Activated T-cell treated with anti-CD3 and anti-CD28 coated beads, Interleukin-2, amount 50 U/mL, for 48 hours (primary cell): ENCODE results near the gene ZMYND8.
"Not testable (repeated sequence)": the region's sequence is repeated elsewhere in the genome, so short reads cannot be mapped to it uniquely, and the experiment has no call there.

ENCODE experiments used
- DNase-seq, 2 experiments: peaks; one replicate each; pipeline ENCODE4 v3.0.0-alpha.2; 2020

The ZMYND8 gene

DNA sequence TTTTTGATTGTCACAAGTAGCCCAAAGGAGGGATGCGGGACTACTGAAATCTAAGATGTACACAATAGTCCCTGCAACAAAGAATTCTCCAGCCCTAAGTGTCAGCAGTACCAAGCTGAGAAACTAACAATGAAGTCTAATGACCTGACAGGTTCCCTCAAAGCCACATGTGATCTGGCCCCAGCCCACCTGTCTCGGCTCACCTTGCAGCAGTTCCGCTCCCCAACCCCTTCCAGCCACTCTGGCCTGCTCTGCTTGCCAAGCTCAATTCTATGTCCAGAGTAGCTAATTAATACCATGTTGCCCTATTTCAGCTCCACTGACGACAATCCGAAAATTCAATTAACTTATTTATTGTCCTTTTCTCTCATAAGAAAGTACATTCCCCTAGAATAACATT, 72.1 kb downstream of the ZMYND8 start:
- DNase-seq = no peak

DNA sequence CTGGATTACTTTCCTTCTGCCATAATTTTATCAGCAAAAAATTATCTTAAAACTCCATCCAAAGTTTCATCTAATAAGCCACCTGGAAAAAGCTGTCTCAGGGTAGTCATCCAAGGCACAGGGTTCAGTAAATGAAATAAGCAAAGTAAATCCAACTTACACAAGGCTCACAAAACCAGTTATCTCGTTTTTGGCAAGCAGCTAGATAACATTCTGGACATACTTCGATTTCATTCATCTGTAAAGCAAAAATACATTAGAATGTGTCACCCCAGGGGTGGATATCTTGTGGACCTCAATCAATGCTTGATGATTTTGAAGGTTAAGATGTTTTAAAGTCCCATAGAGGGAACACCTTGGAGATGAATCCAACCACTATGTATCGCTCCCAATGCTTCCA, 73.1 kb downstream of the ZMYND8 start:
- no peak for DNase-seq

DNA sequence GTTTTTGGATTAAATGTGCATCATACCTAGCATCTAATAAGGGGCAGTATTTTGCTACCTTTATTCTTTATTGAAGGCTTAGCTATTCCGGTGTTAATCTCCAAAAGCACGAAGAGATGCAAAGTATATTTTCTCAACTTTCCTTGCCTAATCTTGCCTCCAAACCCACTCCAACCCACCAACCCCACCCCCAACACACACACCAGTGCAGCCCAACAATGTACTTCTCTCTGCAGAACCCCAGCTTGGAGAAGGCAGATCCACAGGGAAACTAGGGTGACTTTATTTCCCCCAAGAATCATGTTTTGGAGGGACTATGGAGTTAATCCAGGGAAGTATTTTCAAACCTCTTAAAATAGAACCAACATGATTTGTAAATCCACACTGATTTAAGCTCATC, 73.6 kb downstream of the ZMYND8 start:
- no peak for DNase-seq

DNA sequence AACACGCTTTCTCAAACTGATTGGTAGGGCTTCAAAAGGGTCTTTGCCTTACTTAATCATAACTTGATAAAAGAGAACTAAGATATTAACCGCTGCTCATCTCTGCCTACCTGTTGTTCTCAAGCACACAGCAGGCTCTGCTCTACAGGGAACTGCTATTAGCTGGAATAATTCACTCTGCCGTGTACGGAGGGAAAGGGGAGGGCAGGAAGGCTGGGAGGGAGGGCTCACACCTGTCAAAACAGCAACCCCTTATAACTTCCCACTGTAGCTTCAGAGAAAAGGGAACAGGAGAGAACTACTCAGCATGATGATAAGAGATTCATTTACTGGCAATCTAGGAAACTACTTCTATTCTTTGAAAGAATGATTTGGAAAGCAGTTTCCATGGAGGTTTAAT, 75.1 kb downstream of the ZMYND8 start:
- DNase-seq = no peak

DNA sequence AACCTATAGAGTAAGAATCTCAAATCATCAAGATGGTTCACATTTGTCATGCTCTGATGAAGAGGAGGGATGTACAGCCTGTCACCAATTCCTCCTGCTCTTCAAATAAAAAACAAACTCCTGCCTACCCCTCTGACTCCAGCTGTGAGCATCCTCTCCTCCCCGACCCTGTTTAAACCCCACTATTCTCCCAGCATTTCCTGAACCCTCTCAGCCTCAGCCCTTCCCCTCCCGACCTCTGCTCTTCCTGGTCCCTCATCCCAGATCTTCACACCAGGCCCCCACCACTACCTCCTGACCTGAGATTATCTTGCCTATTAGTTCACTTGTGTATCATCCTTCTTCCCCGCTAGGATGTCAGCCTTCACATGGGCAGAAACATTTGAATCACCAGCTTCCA, 75.8 kb downstream of the ZMYND8 start:
- no peak for DNase-seq

DNA sequence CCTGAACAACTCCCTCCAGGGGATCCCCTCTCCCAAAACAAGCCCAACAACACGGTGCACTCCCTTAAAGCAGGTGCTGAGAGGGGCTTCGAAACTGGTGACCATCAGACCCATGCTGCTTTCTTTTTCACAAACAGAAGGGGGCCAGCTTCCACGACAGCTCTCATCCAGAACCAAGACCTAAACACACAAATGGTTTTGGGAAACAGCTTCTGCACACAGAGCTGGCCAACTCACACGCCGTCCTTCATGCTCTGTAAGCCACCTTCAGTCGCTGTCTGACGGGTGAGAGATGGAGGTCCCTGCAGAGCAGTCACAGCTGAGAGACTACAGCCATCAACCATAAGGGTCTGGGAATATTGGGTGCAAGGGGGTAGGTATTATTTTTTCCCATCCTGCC, 76.3 kb downstream of the ZMYND8 start:
- DNase-seq = no peak

DNA sequence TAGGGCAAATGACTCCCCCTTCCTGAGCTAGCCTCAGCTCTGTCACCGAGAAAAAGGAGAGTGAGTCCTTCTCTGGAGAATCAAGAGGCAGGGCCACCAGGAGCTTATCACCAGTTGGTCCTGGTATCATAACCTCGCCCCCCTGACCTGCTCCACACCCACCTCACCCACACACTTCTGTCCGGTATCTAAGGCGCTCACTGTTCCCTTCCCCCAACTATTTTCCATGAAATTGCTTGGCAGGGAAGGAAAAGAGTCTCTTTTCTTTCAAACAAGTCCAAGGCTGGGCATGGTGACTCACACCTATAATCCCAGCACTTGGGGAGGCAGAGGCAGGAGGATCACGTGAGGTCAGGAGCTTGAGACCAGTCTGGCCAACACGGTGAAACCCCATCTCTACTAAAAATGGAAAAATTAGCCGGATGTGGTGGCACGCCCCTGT, 77.6 kb downstream of the ZMYND8 start:
- no peak for DNase-seq

DNA sequence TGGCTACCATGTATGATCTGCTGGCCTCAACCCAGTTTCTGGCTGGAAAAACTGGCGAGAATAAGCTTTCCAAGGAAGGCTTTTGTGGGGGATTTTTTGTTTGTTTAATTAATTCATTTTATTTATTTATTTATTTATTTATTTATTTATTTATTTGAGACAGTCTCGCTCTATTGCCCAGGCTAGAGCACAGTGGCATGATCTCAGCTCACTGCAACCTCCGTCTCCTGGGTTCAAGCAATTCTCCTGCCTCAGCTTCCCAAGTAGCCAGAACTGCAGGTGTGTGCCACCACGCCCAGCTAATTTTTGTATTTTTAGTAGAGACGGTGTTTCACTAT, 79.0 kb downstream of the ZMYND8 start:
- not testable (repeated sequence) for DNase-seq

DNA sequence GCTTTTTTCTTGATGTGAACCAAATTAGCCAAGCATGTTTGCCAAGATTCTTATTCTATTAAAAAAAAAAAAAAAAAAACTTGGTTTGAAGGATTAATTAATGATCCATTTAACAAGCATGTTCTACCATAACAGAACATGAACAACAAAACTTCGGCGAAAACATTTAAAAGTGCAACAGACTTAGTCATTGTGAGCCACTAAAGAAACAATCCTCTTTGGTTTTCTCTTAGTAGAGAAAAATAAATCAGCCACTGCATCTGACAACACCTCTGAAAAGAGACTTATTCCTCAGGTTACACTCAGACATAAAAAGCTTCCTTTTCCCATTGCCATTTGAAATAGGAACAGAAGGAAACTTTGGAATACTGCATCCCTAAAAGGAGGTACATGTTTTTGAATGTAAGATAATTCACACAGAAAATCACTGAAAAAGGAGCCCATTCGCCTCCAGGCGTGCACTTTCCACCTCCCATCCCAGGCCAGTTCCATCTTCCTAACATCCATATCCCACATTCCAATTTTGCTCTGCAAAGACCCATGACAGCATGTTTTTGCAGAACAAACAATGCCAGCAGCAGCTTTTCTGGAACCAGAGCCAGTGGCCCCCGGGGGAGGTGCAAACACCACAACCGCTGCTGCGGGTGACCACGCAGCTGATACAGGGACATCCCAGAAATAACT, 79.5 kb downstream of the ZMYND8 start:
- no peak for DNase-seq

DNA sequence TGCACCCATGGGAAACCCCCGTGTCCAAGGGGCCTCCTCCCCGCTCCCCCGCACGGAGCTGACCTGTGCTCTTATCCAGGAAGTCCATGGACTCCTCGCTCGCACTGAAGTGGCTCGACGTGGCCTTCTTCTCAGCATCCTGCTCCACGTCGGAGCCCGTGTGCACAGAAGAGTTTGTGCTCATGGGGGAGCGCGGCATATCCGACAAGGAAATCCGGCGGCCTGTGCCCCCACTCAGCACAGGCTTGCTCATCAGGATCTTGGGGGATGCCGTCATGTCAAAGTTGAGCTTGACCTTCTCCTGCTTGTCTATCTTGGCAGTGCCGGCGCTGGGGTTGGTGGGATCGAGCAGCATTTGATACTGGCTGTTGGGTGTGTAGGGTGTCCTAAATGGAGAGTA, 80.2 kb downstream of the ZMYND8 start:
- no peak for DNase-seq

DNA sequence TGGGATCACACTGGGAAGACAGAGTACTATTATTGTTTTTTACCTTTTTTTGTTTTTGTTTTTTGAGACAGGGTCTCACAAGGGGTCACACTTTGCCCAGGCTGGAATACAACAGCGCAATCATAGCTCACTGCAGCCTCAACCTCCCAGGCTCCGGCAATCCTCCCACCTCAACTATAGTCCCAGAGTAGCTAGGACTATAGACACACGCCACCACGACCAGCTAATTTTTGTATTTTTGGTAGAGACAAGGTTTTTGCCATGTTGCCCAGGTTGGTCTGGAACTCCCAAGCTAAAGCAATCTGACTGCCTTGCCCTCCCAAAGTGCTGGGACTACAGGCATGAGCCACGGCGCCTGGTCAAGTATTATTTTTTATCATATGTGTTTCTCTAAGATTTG, 81.0 kb downstream of the ZMYND8 start:
- DNase-seq = no peak

DNA sequence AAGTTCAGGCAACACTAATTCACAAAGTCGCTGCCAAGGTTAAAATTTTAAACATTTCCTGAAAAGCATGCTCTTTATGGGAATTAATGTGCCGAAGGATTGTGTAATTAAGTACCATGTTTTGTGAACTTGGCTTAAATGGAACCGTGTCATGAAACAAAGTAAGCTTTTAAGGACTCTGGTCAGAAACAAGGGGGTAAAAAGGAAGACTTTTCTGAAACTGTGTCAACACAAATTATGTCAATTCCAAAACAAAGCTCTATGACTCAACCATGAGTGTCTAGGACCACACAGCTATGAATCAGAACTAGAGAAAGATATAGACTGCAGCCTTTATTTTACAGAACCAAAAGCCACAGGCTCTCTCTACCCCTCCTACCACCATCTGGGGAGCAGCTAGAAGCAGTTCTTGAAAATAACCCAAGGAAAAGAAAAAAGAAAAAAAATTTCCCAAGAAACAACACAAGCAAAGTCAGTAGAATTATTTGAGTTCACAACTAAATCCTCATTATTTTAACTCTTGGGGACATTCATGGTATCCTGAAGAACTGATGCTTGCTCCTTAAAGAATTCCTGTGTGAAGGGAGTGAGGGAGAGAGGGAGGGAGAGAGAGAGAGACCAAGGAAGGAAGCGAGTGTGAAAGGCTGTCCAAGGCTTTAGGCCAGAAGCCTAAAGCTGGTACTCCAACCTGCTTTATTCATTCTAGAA, 81.9 kb downstream of the ZMYND8 start:
- no peak for DNase-seq

DNA sequence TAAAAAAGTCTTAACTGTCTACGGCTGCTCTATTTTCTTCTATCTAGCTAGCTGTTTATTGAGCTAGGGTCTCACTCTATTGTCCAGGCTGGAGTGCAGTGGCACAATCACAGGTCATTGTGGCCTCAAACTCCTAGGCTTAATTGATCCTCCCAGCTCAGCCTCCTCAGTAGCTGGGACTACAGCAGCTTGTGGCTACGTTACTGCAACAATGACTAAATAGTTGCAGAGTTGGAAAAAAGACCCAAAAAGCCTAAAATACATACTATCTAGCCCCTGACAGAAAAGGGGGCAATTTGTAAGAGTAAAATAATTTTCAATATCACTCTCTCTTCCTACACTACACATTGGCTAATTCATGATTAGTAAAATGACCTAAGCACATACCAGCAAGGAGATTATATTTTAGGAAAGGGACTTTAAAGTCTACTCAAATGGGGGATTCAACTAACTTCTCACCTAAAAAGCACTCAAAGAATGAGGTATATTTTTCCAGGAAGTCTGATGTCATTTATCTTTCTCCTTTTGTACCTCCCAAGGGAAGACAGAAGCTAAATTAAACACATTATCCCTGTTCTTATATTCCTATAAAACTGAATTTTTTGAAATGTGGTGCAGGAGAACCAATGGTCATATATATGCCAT, 82.8 kb downstream of the ZMYND8 start:
- no peak for DNase-seq

DNA sequence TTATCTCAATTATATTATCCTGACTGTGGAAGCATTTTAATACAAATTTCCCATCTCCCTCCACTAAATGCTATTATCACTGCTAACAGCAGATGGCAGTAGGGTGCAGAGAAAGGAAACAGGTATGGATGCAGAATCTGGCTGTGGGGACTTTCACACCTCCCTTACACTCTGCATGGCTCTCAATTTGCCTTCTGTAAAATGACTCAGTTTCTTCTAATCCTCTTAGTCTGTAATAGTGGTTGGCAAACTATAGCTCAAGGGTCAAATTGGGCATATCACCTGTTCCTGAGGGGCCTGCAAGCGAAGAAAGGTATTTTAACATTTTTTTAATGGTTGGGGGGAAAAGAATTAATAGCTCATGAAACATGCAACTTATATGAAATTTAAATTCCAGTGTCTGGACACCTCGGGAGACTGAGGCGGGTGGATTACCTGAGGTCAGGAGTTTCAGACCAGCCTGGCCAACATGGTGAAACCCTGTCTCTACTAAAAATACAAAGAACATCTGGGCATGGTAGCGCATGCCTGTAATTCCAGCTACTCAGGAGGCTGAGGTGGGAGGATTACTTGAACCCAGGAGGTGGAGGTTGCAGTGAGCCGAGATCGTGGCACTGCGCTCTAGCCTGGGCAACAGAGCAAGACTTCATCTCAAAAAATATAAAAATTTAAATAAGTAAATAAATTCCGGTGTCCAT, 83.5 kb downstream of the ZMYND8 start:
- DNase-seq = peak; percentile 45 to 47

DNA sequence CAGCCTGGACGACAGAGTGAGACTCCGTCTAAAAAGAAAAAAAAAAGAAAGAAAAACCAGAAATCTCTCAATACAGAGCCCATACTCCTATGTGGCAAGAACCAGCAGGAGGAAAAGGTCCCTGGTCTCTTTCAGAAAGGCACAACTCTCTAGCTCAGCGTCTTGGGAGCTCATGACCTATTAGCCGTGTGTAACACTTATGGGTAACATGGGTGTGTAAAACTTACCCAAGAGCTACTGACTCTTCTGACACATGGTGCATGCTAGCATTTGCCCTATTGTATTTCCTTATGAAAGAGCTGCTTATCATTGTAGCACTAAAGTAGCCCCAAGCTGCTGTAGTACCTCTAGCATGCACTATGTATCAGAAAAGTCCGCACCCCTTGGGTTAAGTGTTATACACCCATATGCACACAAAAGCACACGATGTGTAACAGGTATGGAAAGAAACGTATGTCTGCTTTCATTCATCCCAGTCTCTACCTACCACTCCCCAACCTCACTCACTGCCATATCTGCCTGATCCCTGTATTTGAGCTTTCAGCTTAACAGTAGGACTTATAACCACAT, 85.4 kb downstream of the ZMYND8 start:
- DNase-seq = no peak

DNA sequence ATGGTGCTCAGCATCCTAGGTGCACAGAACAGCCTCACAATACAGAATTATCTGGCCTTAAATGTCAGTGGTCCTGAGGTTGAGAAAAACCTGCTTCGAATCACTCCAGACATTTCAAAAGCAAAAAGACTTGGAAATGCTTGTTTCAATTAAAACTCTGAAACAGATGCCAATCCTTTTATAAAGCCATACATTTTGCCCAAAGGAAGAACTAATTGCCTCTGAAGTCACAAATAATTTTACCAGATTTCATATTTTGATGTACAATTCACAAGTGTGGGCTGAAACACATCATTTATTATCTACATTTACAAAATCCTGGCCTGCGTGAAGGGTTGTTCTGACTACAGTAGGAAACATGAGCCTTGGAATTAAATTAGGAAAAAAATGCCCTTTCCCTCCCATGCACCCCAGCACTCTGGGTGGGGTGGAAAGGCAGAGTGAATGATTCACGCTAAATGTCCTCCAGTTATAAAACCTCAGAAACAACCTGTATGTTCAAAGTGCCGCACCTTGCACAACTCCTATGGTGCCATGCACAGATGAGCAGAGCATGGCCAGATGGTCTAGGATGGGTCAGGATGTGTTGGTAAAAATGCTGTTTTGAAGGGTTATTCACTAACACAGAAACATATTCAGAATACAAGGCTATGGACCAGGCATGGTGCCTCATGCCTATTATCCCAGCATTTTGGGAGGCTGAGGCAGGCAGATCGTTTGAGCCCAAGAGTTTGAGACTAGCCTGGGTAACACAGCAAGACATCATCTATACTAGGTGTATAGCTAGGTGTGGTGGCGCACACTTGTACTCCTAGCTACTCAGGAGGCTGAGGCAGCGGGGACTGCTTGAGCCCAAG, 87.0 kb downstream of the ZMYND8 start:
- DNase-seq = no peak

DNA sequence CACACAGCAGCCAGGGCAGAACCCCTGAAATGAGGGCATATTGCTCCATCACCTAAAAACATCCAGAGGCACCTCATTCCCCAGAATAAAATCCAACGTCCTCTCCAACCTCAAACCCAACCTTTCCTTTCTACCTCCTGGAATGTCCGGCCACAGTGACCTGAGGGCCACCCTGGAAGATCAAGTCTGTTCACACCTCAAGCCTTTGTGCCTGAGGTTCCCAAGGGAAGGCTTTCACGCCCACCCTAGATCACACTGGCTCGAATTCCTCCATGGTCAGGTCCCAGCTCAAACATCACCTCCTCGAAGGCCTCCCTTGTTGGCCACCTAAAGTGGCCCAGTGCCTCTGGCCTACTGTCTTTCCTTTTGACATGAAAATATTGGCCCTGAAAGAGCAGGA, 88.9 kb downstream of the ZMYND8 start:
- no peak for DNase-seq

DNA sequence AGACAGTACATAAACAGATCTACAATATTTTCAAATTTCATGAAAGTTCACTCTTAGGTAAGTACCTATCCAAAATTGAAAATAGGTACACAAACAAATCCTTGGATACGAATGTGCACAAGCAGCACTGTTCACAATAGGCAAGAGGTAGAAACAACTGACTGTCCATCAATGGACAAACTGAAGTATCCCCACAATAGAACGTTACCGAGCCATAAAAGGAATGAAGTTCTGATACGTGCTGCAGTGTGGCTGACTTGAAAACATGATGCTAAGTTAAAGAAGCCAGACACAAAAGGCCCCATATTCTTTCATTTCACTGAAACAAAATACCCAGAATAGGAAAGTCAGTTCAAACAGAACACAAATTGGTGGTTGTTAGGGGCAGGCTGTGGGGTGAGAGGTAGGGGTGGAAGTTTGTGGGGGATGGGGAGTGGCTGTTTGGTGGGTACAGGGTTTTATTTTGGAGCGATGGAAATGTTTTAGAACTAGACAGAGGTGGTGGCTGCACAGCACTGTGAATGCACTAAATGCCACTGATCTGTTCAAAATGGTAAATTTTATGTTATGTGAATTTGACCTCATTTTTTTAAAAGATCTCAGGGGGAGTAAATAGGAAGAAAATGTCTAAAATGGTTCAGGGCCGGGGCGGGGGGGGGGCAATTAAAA, 89.5 kb downstream of the ZMYND8 start:
- DNase-seq = no peak

DNA sequence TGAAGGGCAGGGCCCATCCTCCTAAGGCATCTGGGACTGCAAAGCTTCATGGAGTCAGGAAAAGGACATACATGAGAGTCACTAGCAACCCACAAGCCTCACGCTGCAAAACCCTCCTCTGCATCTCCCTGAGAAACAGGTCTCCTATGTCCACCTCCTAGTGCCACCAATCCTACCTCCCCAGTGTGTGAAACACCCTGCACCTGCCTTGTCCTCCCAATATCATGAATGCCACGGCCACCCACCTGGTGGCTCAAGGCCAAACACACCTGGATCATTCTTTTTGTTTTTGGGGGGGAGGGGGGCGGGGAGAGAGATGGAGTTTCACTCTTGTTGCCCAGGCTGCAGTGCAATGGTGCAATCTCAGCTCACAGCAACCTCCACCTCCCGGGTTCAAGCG, 90.5 kb downstream of the ZMYND8 start:
- DNase-seq = no peak

DNA sequence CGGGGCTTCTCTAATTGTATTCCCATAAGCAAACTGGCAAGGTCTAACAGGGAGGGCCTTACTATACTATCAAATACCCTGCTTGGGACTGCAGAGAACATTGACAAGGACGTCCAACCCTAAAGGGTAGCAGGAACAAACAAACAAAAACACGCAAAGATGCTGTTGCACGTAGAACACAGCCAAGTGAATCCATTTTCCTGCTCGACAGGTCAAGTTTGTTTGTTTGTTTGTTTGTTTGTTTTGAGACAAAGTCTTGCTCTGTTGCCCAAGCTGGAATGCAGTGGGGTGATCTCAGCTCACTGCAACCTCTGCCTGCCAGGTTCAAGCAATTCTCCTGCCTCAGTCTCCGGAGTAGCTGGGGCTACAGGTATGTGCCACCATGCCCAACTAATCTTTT, 91.3 kb downstream of the ZMYND8 start:
- no peak for DNase-seq

DNA sequence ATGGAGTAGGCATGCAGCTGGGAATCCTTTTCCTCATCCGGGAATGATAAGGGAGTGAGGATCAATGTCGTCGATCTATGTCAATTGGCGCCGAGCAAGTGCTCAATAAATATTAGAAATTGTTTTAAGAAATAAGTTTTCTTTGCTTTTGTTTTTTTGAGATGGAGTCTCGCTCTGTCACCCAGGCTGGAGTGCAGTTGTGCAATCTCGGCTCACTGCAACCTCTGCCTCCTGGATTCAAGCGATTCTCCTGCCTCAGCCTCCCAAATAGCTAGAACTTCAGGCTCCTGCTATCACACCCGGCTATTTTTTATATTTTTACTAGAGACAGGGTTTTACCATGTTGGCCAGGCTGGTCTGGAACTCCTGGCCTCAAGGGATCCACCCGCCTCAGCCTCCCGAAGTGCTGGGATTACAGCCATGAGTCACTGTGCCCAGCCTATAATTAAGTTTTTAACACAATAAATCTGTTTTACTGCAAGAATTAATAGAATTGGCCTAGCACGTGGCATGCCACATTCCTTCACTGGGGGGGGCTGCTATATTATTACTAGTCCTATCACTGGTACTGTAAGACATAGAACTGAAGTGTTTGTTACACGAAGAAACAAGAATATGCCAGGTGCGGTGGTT, 92.2 kb downstream of the ZMYND8 start:
- DNase-seq = not testable (repeated sequence)
